ENCODE data around the gene IFITM1.

DNA sequence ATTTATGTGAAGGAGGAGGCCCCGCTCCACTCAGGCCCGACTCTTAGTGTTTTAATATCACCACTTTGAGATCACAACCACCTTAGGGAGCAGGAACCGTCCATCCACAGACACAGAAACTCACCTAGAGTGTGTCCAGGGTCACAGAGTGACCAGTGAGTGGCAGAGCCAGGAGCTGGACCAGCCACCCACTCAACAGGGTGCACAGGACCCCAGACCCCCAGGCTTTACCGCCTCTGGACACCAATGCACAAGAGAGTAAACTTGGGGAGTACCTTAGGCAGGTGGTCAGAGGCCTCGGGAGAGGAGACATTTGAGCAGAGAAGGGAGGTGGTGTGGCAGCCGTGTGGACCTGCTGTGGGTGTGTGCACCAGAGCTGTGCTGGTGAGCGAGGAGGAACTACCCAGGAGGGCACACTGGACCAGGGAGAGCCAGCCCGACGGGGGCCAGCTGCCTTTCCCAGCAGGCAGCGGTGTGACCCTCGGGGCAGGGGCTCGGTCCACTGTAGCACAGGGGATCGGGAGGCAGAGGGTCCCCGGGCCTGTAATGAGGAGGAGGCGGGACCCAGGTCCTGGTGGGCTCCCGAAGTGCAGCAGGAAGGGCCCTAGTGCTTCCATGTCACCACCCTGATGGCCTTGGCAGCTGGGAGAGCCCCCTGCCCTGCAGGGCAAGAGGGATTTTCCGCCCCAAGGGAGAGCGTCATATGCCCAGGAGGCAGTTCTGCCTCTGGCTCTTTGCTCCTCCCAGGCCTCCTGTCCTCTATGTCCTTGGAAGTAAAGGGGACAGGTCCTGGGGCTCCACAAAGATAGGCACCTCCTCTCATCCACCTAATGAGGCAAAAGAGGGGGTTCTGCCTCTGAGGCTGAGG lies 43.2 kb upstream of the IFITM1 start:
- TF ChIP-seq, protein P1, sequence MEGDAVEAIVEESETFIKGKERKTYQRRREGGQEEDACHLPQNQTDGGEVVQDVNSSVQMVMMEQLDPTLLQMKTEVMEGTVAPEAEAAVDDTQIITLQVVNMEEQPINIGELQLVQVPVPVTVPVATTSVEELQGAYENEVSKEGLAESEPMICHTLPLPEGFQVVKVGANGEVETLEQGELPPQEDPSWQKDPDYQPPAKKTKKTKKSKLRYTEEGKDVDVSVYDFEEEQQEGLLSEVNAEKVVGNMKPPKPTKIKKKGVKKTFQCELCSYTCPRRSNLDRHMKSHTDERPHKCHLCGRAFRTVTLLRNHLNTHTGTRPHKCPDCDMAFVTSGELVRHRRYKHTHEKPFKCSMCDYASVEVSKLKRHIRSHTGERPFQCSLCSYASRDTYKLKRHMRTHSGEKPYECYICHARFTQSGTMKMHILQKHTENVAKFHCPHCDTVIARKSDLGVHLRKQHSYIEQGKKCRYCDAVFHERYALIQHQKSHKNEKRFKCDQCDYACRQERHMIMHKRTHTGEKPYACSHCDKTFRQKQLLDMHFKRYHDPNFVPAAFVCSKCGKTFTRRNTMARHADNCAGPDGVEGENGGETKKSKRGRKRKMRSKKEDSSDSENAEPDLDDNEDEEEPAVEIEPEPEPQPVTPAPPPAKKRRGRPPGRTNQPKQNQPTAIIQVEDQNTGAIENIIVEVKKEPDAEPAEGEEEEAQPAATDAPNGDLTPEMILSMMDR (IDR thresholded peaks at IDR 0.05), result no peak
- no peak for TF ChIP-seq POLR2AphosphoS5 (IDR thresholded peaks at IDR 0.05)
- TF ChIP-seq POLR2A (IDR thresholded peaks at IDR 0.05), result no peak
